GM23338 (cell line): Measurements from ENCODE around the gene DBT. TPM values are rescaled to one million over a fixed set of nuclear protein-coding genes. Genes with fewer than 3 reads are reported as not detected.
"Not testable (repeated sequence)": the region's sequence is repeated elsewhere in the genome, so short reads cannot be mapped to it uniquely, and the experiment has no call there.

Experiments used
- ATAC-seq: fragments of 200-7000 bp; cut with Tn5 transposase; 3 replicates; pipeline ENCODE4 v1.9.1; 2020
- DNase-seq: peaks from one replicate; pipeline ENCODE4 v3.0.0-alpha.2; 2015; ENCODE audit warnings: low spot score
- H2AFZ ChIP-seq: fragments of 200-600 bp; sonication (generic); 2 replicates; pipeline ENCODE4 v1.8.0; 2016; ENCODE audit warnings: antibody characterized with exemption, mild to moderate bottlenecking, moderate library complexity
- H3F3A ChIP-seq: fragments of 200-600 bp; sonication (generic); replicated peaks from 2 replicates; pipeline ENCODE4 v1.8.0; 2017; ENCODE audit warnings: antibody characterized with exemption, mixed run types, low read depth
- H3K27ac ChIP-seq: fragments of 200-600 bp; sonication (generic); 2 replicates; pipeline ENCODE4 v1.6.1; 2016; ENCODE audit warnings: low read depth
- H3K27me3 ChIP-seq: fragments of 200-600 bp; sonication (generic); 2 replicates; pipeline ENCODE4 v1.8.0; 2016; ENCODE audit warnings: mild to moderate bottlenecking, mixed run types, moderate library complexity; ENCODE audit not compliant: insufficient read depth
- H3K36me3 ChIP-seq: fragments of 200-600 bp; sonication (generic); 2 replicates; pipeline ENCODE4 v1.8.0; 2016; ENCODE audit warnings: mild to moderate bottlenecking; ENCODE audit not compliant: insufficient read depth
- H3K4me1 ChIP-seq: fragments of 200-600 bp; sonication (generic); 2 replicates; pipeline ENCODE4 v1.8.0; 2016; ENCODE audit warnings: mild to moderate bottlenecking, moderate library complexity; ENCODE audit not compliant: insufficient read depth
- H3K4me2 ChIP-seq: fragments of 200-600 bp; sonication (generic); 2 replicates; pipeline ENCODE4 v1.7.1; 2017; ENCODE audit warnings: mixed run types
- H3K4me3 ChIP-seq: fragments of 200-600 bp; sonication (generic); 2 replicates; pipeline ENCODE4 v1.6.1; 2016; ENCODE audit warnings: mixed run types
- H3K79me2 ChIP-seq: fragments of 200-600 bp; sonication (generic); replicated peaks from 2 replicates; pipeline ENCODE4 v1.8.0; 2017; ENCODE audit warnings: mild to moderate bottlenecking; ENCODE audit not compliant: insufficient read depth
- H3K9me2 ChIP-seq: fragments of 200-600 bp; sonication (generic); 2 replicates; pipeline ENCODE4 v1.8.0; 2017; ENCODE audit not compliant: insufficient read depth
- H4K20me1 ChIP-seq: fragments of 200-600 bp; sonication (generic); replicated peaks from 2 replicates; pipeline ENCODE4 v1.8.0; 2017; ENCODE audit warnings: mild to moderate bottlenecking; ENCODE audit not compliant: insufficient read depth
- H3K27ac Mint-ChIP-seq: 2 replicates; pipeline ENCODE4 v1.8.0; 2020; ENCODE audit warnings: inconsistent platforms, mild to moderate bottlenecking, moderate library complexity, mixed read lengths
- H3K27me3 Mint-ChIP-seq: 3 replicates; pipeline ENCODE4 v1.8.0; 2022; ENCODE audit warnings: low read depth, mild to moderate bottlenecking, moderate library complexity, mixed read lengths, inconsistent platforms; ENCODE audit not compliant: insufficient read depth, poor library complexity
- H3K36me3 Mint-ChIP-seq: 3 replicates; pipeline ENCODE4 v1.8.0; 2021; ENCODE audit warnings: low read depth, mild to moderate bottlenecking, inconsistent platforms, moderate library complexity, mixed read lengths
- H3K4me1 Mint-ChIP-seq: 3 replicates; pipeline ENCODE4 v1.8.0; 2020; ENCODE audit warnings: mild to moderate bottlenecking, inconsistent platforms, mixed read lengths
- H3K4me3 Mint-ChIP-seq: 3 replicates; pipeline ENCODE4 v1.8.0; 2021; ENCODE audit warnings: moderate library complexity, mild to moderate bottlenecking, inconsistent platforms, mixed read lengths
- H3K9me3 Mint-ChIP-seq: 3 replicates; pipeline ENCODE4 v1.8.0; 2020; ENCODE audit warnings: moderate library complexity, mild to moderate bottlenecking, inconsistent platforms, mixed read lengths
- CREB1 ChIP-seq: fragments of 250-450 bp; sonication (Bioruptor Pico); IDR thresholded peaks from 2 replicates; pipeline ENCODE4 v1.5.0; 2020; ENCODE audit warnings: low read depth, mild to moderate bottlenecking, moderate library complexity
- JUNB ChIP-seq: IDR thresholded peaks from one replicate; pipeline ENCODE4 v1.6.1; 2016; ENCODE audit warnings: antibody characterized with exemption; ENCODE audit not compliant: unreplicated experiment
- POLR2AphosphoS5 ChIP-seq: IDR thresholded peaks from 2 replicates; pipeline ENCODE4 v1.6.1; 2016; ENCODE audit warnings: antibody characterized with exemption, low read depth
- ZNF114 ChIP-seq: fragments of 250-450 bp; sonication (Bioruptor Pico); IDR thresholded peaks from 2 replicates; pipeline ENCODE4 v1.5.0; 2020; ENCODE audit warnings: mild to moderate bottlenecking, moderate library complexity
- polyA plus RNA-seq: library from polyadenylated mRNA; unstranded; fragments of >200 nt; fragmentation: Nextera tagmentation; extraction: Ambion mirVana; gene quantifications from 2 replicates; pipeline ENCODE4 v1.2.1, GENCODE V29; 2016
- total RNA-seq: library from RNA; depleted of rRNA; stranded (reverse); fragments of >200 nt; shearing (Covaris generic); gene quantifications from 2 replicates; pipeline ENCODE4 v1.2.3, GENCODE V29; 2014
- TF ChIP-seq, protein P1 (sequence below): IDR thresholded peaks from 2 replicates; pipeline ENCODE4 v1.6.1; 2016; ENCODE audit warnings: antibody characterized with exemption

DBT gene
- total and polyA plus RNA-seq, 2 experiments from 2014 or later = 8.1 to 14.7 TPM

DNA sequence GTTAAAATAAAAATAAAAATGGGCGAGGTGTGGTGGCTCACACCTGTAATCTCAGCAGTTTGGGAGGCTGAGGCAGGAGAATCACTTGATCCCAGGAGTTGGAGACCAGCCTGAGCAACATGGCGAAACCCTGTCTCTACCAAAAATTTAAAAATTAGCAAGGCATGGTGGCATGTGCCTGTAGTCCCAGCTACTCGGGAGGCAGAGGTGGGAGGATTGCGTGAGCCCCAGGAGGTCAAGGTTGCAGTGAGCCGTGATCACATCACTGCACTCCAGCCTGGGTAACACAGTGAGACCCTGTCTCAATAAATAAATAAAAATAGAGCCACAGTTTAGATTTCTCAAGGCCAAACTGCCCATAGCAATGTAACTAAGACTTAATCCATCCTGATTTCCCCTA, 6.6 kb upstream of the DBT start:
- ATAC-seq, H3K27me3 Mint-ChIP-seq, H3K36me3 ChIP-seq, H3K4me3 Mint-ChIP-seq, DNase-seq, H3K4me1 ChIP-seq, H3K36me3 Mint-ChIP-seq, H3K4me2 ChIP-seq, H3K9me2 ChIP-seq, H3K4me3 ChIP-seq, H3K79me2 ChIP-seq, H3K27ac Mint-ChIP-seq, H3F3A ChIP-seq, H3K4me1 Mint-ChIP-seq, H3K27ac ChIP-seq, H3K27me3 ChIP-seq, H4K20me1 ChIP-seq, H2AFZ ChIP-seq: not testable (repeated sequence)
- peaks cover 18% of the 10 kb centered on the region; the same call in 2 of the 3 replicates for H3K9me3 Mint-ChIP-seq

DNA sequence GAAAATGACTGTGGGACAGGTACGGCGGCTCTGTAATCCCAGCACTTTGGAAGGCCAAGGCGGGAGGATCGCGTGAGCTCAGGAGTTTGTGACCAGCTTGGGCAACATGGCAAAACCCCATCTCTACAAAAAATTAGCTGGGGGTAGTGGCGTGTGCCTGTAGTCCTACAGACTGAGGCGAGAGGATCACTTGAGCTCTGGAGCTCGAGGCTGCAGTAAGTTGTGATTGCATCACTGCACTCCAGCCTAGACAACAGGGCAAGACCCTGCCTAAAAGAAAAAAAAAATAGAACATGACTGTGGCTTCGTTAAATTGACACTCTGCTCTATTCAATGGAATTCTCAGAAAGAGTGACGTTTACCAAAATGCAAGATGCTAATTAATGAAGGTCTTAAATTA, 3.9 kb upstream of the DBT start:
- Histone ChIP-seq H3F3A (no peaks in the 10 kb centered on the region), H3K9me2 (no peaks in the 10 kb centered on the region), H3K36me3 (no peaks in the 10 kb centered on the region), H3K27ac (0 out of 2 replicates have a peak overlapping the region, but pooled peaks have one; percentile 11), H3K79me2 (peaks cover 9% of the 10 kb centered on the region), H4K20me1 (no peaks in the 10 kb centered on the region), H2AFZ (peak overlapping the region; percentile 66), H3K4me3 (no peak overlapping the region), H3K27me3 (no peaks in the 10 kb centered on the region), H3K4me2 (no peak overlapping the region), H3K4me1 (peaks cover 16% of the 10 kb centered on the region)
- ATAC-seq (peak; percentile 7; the same call in 1 of the 3 replicates), DNase-seq (no peak)
- Mint-ChIP-seq H3K27me3 (peaks cover 2% of the 10 kb centered on the region), H3K27ac (peak overlapping the region; percentile 90), H3K4me3 (no peak overlapping the region), H3K9me3 (peaks cover 3% of the 10 kb centered on the region; the same call in 2 of the 3 replicates), H3K36me3 (no peaks in the 10 kb centered on the region), H3K4me1 (peaks cover 9% of the 10 kb centered on the region)
- no peak for TF ChIP-seq JUNB
- TF ChIP-seq POLR2AphosphoS5 = no peak

DNA sequence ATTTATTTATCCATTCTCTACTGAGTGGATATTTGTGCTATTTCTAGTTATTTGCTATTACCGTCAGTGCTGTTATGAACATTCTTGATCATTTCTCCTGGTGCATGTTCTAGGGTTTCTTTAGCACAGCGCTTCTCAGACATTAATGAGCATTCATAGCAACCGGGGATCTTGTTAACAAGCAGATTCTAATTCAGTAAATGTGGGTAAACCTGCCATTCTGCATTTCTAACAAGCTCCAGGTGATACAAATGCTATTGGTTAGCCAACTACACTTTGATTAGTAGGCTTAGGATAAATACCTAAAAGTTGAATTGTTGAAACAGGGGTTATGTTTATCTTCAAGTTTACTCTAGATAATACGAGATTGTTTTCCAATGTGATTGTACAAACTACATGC, 3.3 kb upstream of the DBT start:
- Histone ChIP-seq H3F3A (no peaks in the 10 kb centered on the region), H3K36me3 (no peaks in the 10 kb centered on the region), H3K79me2 (peaks cover 15% of the 10 kb centered on the region), H3K27ac (no peak overlapping the region), H3K4me1 (peaks cover 16% of the 10 kb centered on the region), H3K4me2 (no peak overlapping the region), H3K9me2 (no peaks in the 10 kb centered on the region), H3K27me3 (no peaks in the 10 kb centered on the region), H3K4me3 (no peak overlapping the region), H2AFZ (0 out of 2 replicates have a peak overlapping the region, but pooled peaks have one; percentile 1), H4K20me1 (0 out of 2 replicates have a peak, but pooled peaks cover 3% of the 10 kb centered on the region)
- TF ChIP-seq CREB1 (no peak), POLR2AphosphoS5 (no peak), ZNF114 (CRISPR knock-in tag) (no peak)
- TF ChIP-seq, protein P1, sequence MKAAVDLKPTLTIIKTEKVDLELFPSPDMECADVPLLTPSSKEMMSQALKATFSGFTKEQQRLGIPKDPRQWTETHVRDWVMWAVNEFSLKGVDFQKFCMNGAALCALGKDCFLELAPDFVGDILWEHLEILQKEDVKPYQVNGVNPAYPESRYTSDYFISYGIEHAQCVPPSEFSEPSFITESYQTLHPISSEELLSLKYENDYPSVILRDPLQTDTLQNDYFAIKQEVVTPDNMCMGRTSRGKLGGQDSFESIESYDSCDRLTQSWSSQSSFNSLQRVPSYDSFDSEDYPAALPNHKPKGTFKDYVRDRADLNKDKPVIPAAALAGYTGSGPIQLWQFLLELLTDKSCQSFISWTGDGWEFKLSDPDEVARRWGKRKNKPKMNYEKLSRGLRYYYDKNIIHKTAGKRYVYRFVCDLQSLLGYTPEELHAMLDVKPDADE = no peak
- peaks cover 2% of the 10 kb centered on the region for H3K27me3 Mint-ChIP-seq
- ATAC-seq = no peak
- peak; percentile 17 for DNase-seq
- H3K4me1 Mint-ChIP-seq = peaks cover 9% of the 10 kb centered on the region
- no peak overlapping the region for H3K4me3 Mint-ChIP-seq
- no peaks in the 10 kb centered on the region for H3K36me3 Mint-ChIP-seq
- no peak overlapping the region for H3K27ac Mint-ChIP-seq
- H3K9me3 Mint-ChIP-seq = no peaks in the 10 kb centered on the region
